Suprapubic skin (tissue), 4 donors: ENCODE data around the gene DDX11.
"Not testable (repeated sequence)": the region's sequence is repeated elsewhere in the genome, so short reads cannot be mapped to it uniquely, and the experiment has no call there.

Experiments used
- CTCF ChIP-seq, 2 donors: fragments of 200-600 bp in 1 of 2; fragments of 450-650 bp in 1 of 2; sonication (generic) in 1 of 2; IDR thresholded peaks; one replicate each; pipeline ENCODE4 v1.5.1; 2016 to 2019; ENCODE audit warnings: antibody characterized with exemption in 2 of 2, mild to moderate bottlenecking in 1 of 2, moderate library complexity in 1 of 2
- EP300 ChIP-seq: sonication (generic); formaldehyde crosslinking; IDR thresholded peaks from one replicate; pipeline ENCODE4 v1.6.1; 2017; ENCODE audit warnings: antibody characterized with exemption
- POLR2A ChIP-seq, 2 donors: fragments of 450-650 bp; IDR thresholded peaks; one replicate each; pipeline ENCODE4 v1.6.1; 2017; ENCODE audit warnings: antibody characterized with exemption in 2 of 2, mild to moderate bottlenecking in 2 of 2, moderate library complexity in 2 of 2
- POLR2AphosphoS5 ChIP-seq, 3 donors: sonication (generic); formaldehyde crosslinking; IDR thresholded peaks; one replicate each; pipeline ENCODE4 v1.6.1; 2017; ENCODE audit warnings: antibody characterized with exemption in 3 of 3

- not testable (repeated sequence) for TF ChIP-seq CTCF (IDR thresholded peaks at IDR 0.05); POLR2A (IDR thresholded peaks at IDR 0.05); POLR2AphosphoS5 (IDR thresholded peaks at IDR 0.05); EP300
Observed at GRCh38 chr12:31125171-31125570, 51.5 kb downstream of the DDX11 start.
